Endodermal cell (in vitro differentiated cells): Measurements from ENCODE around the gene ARMC3. TPM values are rescaled to one million over a fixed set of nuclear protein-coding genes. Genes with fewer than 3 reads are reported as not detected.

Source experiments
- DNase-seq: peaks from one replicate; pipeline ENCODE4 v3.0.0-alpha.2; 2017
- H3K27ac ChIP-seq: 2 replicates; pipeline ENCODE4 v1.5.1; 2013; ENCODE audit warnings: mild to moderate bottlenecking, low read depth, low read length, moderate library complexity
- H3K27me3 ChIP-seq: 2 replicates; pipeline ENCODE4 v1.6.1; 2013; ENCODE audit warnings: mild to moderate bottlenecking, low read length, moderate library complexity; ENCODE audit not compliant: insufficient read depth, control insufficient read depth, poor library complexity, severe bottlenecking
- H3K36me3 ChIP-seq: 2 replicates; pipeline ENCODE4 v1.7.0; 2013; ENCODE audit warnings: mild to moderate bottlenecking, low read length, moderate library complexity; ENCODE audit not compliant: control insufficient read depth, insufficient read depth
- H3K4me1 ChIP-seq: one replicate; pipeline ENCODE4 v1.7.0; 2013; ENCODE audit warnings: low read length; ENCODE audit not compliant: control insufficient read depth, insufficient read depth
- H3K4me3 ChIP-seq: 2 replicates; pipeline ENCODE4 v1.5.1; 2013; ENCODE audit warnings: mild to moderate bottlenecking, low read length, moderate library complexity
- H3K9ac ChIP-seq: 2 replicates; pipeline ENCODE4 v1.6.1; 2013; ENCODE audit warnings: mild to moderate bottlenecking, low read length, moderate library complexity; ENCODE audit not compliant: poor library complexity, severe bottlenecking; ENCODE audit errors: extremely low read depth
- H3K9me3 ChIP-seq: 2 replicates; pipeline ENCODE4 v1.6.1; 2013; ENCODE audit warnings: mild to moderate bottlenecking, low read length, moderate library complexity; ENCODE audit not compliant: control insufficient read depth
- H3K27ac Mint-ChIP-seq: 2 replicates; pipeline ENCODE4 v1.8.0; 2020; ENCODE audit warnings: mixed read lengths
- H3K27me3 Mint-ChIP-seq: 2 replicates; pipeline ENCODE4 v1.8.0; 2021; ENCODE audit warnings: mild to moderate bottlenecking, mixed read lengths; ENCODE audit not compliant: insufficient read depth
- H3K36me3 Mint-ChIP-seq: 2 replicates; pipeline ENCODE4 v1.8.0; 2020; ENCODE audit warnings: low read depth, mixed read lengths
- H3K4me1 Mint-ChIP-seq: 2 replicates; pipeline ENCODE4 v1.8.0; 2020; ENCODE audit warnings: mixed read lengths
- H3K4me3 Mint-ChIP-seq: 2 replicates; pipeline ENCODE4 v1.8.0; 2020; ENCODE audit warnings: mild to moderate bottlenecking, moderate library complexity, mixed read lengths
- H3K9me3 Mint-ChIP-seq: 2 replicates; pipeline ENCODE4 v1.8.0; 2020; ENCODE audit warnings: mild to moderate bottlenecking, mixed read lengths
- WGBS, 2 experiments: methylation state at CpG; one replicate each; pipeline versions ENCODE4 v1.1.5 to v1.1.7; 2013; ENCODE audit warnings: missing lambda C conversion rate in 2 of 2, mixed read lengths in 1 of 2; ENCODE audit not compliant: insufficient coverage in 1 of 2, insufficient read length in 1 of 2; 5-methylcytosine and 5-hydroxymethylcytosine counted together
- total RNA-seq, 2 donors: library from RNA; stranded (reverse); fragmentation: NEBNext Ultra II Directional in 1 of 2; extraction: Animal tissue kit (Norgen Biotek cat#: 25700) in 1 of 2; gene quantifications; 2 replicates in 1 of 2; 3 replicates in 1 of 2; pipeline ENCODE4 v1.2.1, GENCODE V29; 2021
- TF ChIP-seq, protein P1 (sequence below): fragments of 200-600 bp; sonication (generic); conservative IDR thresholded peaks from 2 replicates; pipeline ENCODE4 v1.5.0; 2021; ENCODE audit warnings: antibody characterized with exemption, mild to moderate bottlenecking

Gene ARMC3
- total RNA-seq, 2 donors from 2014 or later = 2.0 to 3.0 TPM

- Histone ChIP-seq H3K9ac (no peak overlapping the region), H3K9me3 (peaks cover 15% of the 10 kb centered on the region), H3K36me3 (no peaks in the 10 kb centered on the region), H3K27me3 (no peaks in the 10 kb centered on the region), H3K27ac (no peak overlapping the region), H3K4me1 (no peaks in the 10 kb centered on the region), H3K4me3 (no peak overlapping the region)
- Mint-ChIP-seq H3K9me3 (peaks cover 39% of the 10 kb centered on the region), H3K36me3 (peaks cover 4% of the 10 kb centered on the region), H3K27ac (no peak overlapping the region), H3K27me3 (no peaks in the 10 kb centered on the region), H3K4me3 (no peak overlapping the region), H3K4me1 (no peaks in the 10 kb centered on the region)
- 93% methylated on average over 3 to 6 of the region's 6 CpGs for WGBS, 2 experiments
- TF ChIP-seq, protein P1, sequence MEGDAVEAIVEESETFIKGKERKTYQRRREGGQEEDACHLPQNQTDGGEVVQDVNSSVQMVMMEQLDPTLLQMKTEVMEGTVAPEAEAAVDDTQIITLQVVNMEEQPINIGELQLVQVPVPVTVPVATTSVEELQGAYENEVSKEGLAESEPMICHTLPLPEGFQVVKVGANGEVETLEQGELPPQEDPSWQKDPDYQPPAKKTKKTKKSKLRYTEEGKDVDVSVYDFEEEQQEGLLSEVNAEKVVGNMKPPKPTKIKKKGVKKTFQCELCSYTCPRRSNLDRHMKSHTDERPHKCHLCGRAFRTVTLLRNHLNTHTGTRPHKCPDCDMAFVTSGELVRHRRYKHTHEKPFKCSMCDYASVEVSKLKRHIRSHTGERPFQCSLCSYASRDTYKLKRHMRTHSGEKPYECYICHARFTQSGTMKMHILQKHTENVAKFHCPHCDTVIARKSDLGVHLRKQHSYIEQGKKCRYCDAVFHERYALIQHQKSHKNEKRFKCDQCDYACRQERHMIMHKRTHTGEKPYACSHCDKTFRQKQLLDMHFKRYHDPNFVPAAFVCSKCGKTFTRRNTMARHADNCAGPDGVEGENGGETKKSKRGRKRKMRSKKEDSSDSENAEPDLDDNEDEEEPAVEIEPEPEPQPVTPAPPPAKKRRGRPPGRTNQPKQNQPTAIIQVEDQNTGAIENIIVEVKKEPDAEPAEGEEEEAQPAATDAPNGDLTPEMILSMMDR = no peak
- no peak for DNase-seq
Observed at GRCh38 chr10:22913474-22914092, 14.3 kb upstream of the ARMC3 start.

DNA sequence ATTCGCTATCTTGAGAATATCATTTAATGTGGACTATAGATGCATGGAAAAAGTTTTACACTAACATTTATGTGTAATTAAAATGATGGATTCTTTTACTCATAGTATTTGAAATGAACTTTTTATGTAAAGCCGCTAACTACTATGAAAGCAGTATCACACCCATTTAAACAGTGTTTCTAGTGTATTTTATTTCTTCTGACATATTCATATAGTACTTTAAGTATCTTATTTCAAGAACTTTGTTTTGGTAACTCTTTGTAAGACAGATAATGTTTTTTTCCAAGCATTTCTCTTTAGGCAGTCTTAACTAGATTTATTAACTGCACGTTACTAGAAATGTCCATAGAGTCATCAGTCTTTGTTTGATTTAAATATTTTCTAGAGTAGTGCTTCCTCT is 12.5 kb upstream of the ARMC3 start:
- H3K27ac ChIP-seq = no peak overlapping the region
- peaks cover 22% of the 10 kb centered on the region for H3K9me3 Mint-ChIP-seq
- no peaks in the 10 kb centered on the region for H3K27me3 Mint-ChIP-seq

GRCh38 chr10:22925088-22925487 is 2.8 kb upstream of the ARMC3 start:
- TF ChIP-seq, protein P1 = no peak
- H3K9me3 Mint-ChIP-seq = no peaks in the 10 kb centered on the region
- Histone ChIP-seq H3K27ac (no peak overlapping the region), H3K36me3 (no peaks in the 10 kb centered on the region), H3K4me3 (no peak overlapping the region), H3K9me3 (no peaks in the 10 kb centered on the region), H3K27me3 (peaks cover 32% of the 10 kb centered on the region), H3K9ac (no peak overlapping the region), H3K4me1 (no peaks in the 10 kb centered on the region)
- no peak overlapping the region for H3K27ac Mint-ChIP-seq
- DNase-seq = no peak
- H3K4me1 Mint-ChIP-seq = no peaks in the 10 kb centered on the region
- WGBS, 2 experiments = 91% methylated on average over 1 of the region's 1 CpG
- no peak overlapping the region for H3K4me3 Mint-ChIP-seq
- no peaks in the 10 kb centered on the region for H3K36me3 Mint-ChIP-seq
- H3K27me3 Mint-ChIP-seq = peaks cover 26% of the 10 kb centered on the region

More for the DNA sequence above, 12.5 kb upstream of the ARMC3 start:
- Mint-ChIP-seq H3K27ac (no peak overlapping the region), H3K36me3 (no peaks in the 10 kb centered on the region), H3K4me1 (no peaks in the 10 kb centered on the region), H3K4me3 (no peak overlapping the region)
- H3K27me3 ChIP-seq = no peaks in the 10 kb centered on the region
- no peaks in the 10 kb centered on the region for H3K9me3 ChIP-seq
- H3K9ac ChIP-seq = no peak overlapping the region
- TF ChIP-seq, protein P1 = no peak
- no peak overlapping the region for H3K4me3 ChIP-seq
- no peak for DNase-seq
- no peaks in the 10 kb centered on the region for H3K4me1 ChIP-seq
- H3K36me3 ChIP-seq = no peaks in the 10 kb centered on the region
- 88% methylated on average over 1 of the region's 3 CpGs; no CpG with 5 or more reads in 1 of the 2 experiments for WGBS, 2 experiments
